ENCODE data around the gene AAGAB. TPM values are rescaled to one million over a fixed set of nuclear protein-coding genes. Genes with fewer than 3 reads are reported as not detected.

Gene AAGAB
- total and polyA plus RNA-seq, 2 donors (not counting 1 experiment from before 2014, with no cell fraction given): 9.4 to 25.0 TPM

DNA sequence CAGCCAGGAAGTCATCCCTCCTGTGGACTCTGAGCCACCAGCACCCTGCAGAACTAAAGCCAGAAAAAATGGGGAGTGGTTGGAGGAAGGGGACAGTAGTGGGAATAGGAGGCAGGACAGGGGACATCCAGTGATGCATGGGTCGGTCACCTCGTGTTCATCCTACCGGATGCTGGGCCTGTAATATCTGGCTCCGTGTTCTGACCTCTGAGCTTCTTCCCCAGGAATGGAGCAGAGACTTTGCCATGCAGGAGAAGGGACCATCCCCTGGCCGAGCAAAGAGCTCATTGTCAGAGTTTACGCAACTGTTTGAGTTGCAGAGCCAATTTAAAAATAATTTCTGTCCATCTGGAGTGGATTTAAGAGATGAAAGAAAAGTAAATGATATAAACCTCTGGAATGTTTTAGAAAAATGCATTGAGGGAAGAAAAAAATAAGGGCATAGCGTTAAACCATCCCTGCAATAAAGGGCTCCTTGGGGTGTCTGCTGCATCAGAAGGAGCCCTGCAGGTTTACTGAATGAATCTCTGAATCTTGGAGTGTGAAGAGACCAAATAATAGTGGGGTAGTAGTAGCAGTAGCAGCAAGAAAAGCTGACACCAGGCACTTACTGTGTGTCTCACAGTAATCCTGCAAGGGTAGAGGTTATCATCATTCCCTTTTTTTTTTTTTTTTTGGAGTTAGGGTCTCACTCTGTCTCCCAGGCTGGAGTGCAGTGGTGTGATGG, 70.9 kb downstream of the AAGAB start:
- CTCF ChIA-PET: no interaction called here
- intact Hi-C loops (cut with micrococcal nuclease): loop anchor here (5.0 kb wide), 1 partner anchor 236 kb away; no protein-coding TSS in a partner anchor
- no peak for TF ChIP-seq EZH2 (IDR thresholded peaks at IDR 0.05; ENCODE audit: borderline replicate concordance, insufficient read depth, low read depth, low read length, poor library complexity, severe bottlenecking)
- TF ChIP-seq, protein P1, sequence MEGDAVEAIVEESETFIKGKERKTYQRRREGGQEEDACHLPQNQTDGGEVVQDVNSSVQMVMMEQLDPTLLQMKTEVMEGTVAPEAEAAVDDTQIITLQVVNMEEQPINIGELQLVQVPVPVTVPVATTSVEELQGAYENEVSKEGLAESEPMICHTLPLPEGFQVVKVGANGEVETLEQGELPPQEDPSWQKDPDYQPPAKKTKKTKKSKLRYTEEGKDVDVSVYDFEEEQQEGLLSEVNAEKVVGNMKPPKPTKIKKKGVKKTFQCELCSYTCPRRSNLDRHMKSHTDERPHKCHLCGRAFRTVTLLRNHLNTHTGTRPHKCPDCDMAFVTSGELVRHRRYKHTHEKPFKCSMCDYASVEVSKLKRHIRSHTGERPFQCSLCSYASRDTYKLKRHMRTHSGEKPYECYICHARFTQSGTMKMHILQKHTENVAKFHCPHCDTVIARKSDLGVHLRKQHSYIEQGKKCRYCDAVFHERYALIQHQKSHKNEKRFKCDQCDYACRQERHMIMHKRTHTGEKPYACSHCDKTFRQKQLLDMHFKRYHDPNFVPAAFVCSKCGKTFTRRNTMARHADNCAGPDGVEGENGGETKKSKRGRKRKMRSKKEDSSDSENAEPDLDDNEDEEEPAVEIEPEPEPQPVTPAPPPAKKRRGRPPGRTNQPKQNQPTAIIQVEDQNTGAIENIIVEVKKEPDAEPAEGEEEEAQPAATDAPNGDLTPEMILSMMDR (IDR thresholded peaks at IDR 0.05): no peak
- no peaks in the 10 kb centered on the region for H3K9me3 ChIP-seq (ENCODE audit: control extremely low read depth in 1 of 3, control insufficient read depth in 2 of 3, insufficient read depth in 1 of 3, low read length in 2 of 3)
- H4K20me1 ChIP-seq (ENCODE audit: control insufficient read depth, insufficient read depth, low read length, poor library complexity, severe bottlenecking): peaks cover 11% of the 10 kb centered on the region
- no peak overlapping the region for H3K4me3 ChIP-seq (ENCODE audit: control extremely low read depth in 1 of 5, extremely low read depth in 1 of 5, insufficient read depth in 1 of 5, low read depth in 2 of 5, low read length in 4 of 5)
- H3K27ac Mint-ChIP-seq: peak overlapping the region; percentile 65
- H3K4me3 Mint-ChIP-seq: no peak overlapping the region
- POLR2A ChIA-PET: no interaction called here
- 98% methylated on average over 7 of the region's 7 CpGs for WGBS (ENCODE audit: insufficient coverage)
- H3K79me2 ChIP-seq (ENCODE audit: control insufficient read depth, insufficient read depth, low read length): no peaks in the 10 kb centered on the region
- ATAC-seq (ENCODE audit: low read depth) (no peak), DNase-seq (no peak)
- peaks cover 1 to 87% of the 10 kb centered on the region in 2 experiments for H3K36me3 ChIP-seq (replicated peaks in 1 of 2; ENCODE audit: control extremely low read depth in 1 of 2, control insufficient read depth in 1 of 2, extremely low read depth in 1 of 2, insufficient read depth in 2 of 2, low read length in 1 of 2)
- H3K27me3 ChIP-seq (replicated peaks in 1 of 4; ENCODE audit: control extremely low read depth in 1 of 4, control insufficient read depth in 3 of 4, insufficient read depth in 4 of 4, low read length in 3 of 4): no peaks in the 10 kb centered on the region
- H2AFZ ChIP-seq (ENCODE audit: insufficient read depth, low read depth, low read length, poor library complexity, severe bottlenecking): no peak overlapping the region
- H3K9me3 Mint-ChIP-seq (ENCODE audit: insufficient read depth): no peaks in the 10 kb centered on the region
- H3K27ac ChIP-seq (ENCODE audit: low read length in 2 of 2): no peak overlapping the region
- H3K4me2 ChIP-seq (replicated peaks; ENCODE audit: low read depth, low read length, poor library complexity, severe bottlenecking): no peak overlapping the region
- H3K9ac ChIP-seq (ENCODE audit: low read length): no peak overlapping the region
- H3K4me1 ChIP-seq (ENCODE audit: control insufficient read depth in 2 of 2, insufficient read depth in 2 of 2, low read length in 2 of 2): peaks cover 0 to 3% of the 10 kb centered on the region in 2 donors
- peaks cover 12% of the 10 kb centered on the region for H3K4me1 Mint-ChIP-seq
- no peaks in the 10 kb centered on the region for H3K27me3 Mint-ChIP-seq

DNA sequence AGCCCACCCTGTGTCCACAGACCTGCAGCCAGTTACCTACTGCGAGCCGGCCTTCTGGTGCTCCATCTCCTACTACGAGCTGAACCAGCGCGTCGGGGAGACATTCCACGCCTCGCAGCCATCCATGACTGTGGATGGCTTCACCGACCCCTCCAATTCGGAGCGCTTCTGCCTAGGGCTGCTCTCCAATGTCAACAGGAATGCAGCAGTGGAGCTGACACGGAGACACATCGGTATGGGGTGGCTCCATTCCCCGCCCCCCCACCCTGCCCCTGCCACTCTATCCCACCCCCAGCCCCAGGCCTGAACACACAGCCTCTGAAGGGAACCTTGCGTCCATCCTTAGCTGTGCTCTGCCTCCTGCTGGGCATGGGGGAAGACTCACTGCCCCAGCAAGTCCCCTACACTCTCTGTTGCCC, 73.2 kb downstream of the AAGAB start:
- CTCF ChIA-PET: interaction anchor here (0.6 to 2.3 kb wide), 3 partner anchors 235 to 1760 kb away, joined by 3 to 11 read pairs (median 3); no protein-coding TSS in a partner anchor
- Histone ChIP-seq H3K79me2 (ENCODE audit: control insufficient read depth, insufficient read depth, low read length) (peaks cover 4% of the 10 kb centered on the region), H3K9me3 (ENCODE audit: control extremely low read depth in 1 of 3, control insufficient read depth in 2 of 3, insufficient read depth in 1 of 3, low read length in 2 of 3) (no peaks in the 10 kb centered on the region), H3K27me3 (replicated peaks in 1 of 4; ENCODE audit: control extremely low read depth in 1 of 4, control insufficient read depth in 3 of 4, insufficient read depth in 4 of 4, low read length in 3 of 4) (no peaks in the 10 kb centered on the region), H3K36me3 (replicated peaks in 1 of 2; ENCODE audit: control extremely low read depth in 1 of 2, control insufficient read depth in 1 of 2, extremely low read depth in 1 of 2, insufficient read depth in 2 of 2, low read length in 1 of 2) (peaks cover 1 to 84% of the 10 kb centered on the region in 2 experiments), H3K4me3 (ENCODE audit: control extremely low read depth in 1 of 5, extremely low read depth in 1 of 5, insufficient read depth in 1 of 5, low read depth in 2 of 5, low read length in 4 of 5) (no peak overlapping the region), H3K9ac (ENCODE audit: low read length) (no peak overlapping the region), H4K20me1 (ENCODE audit: control insufficient read depth, insufficient read depth, low read length, poor library complexity, severe bottlenecking) (peaks cover 27% of the 10 kb centered on the region), H3K27ac (ENCODE audit: low read length in 2 of 2) (no peak overlapping the region), H2AFZ (ENCODE audit: insufficient read depth, low read depth, low read length, poor library complexity, severe bottlenecking) (no peak overlapping the region), H3K4me1 (ENCODE audit: control insufficient read depth in 2 of 2, insufficient read depth in 2 of 2, low read length in 2 of 2) (peaks cover 0 to 3% of the 10 kb centered on the region in 2 donors), H3K4me2 (replicated peaks; ENCODE audit: low read depth, low read length, poor library complexity, severe bottlenecking) (no peak overlapping the region)
- ATAC-seq (ENCODE audit: low read depth): peak; percentile 47
- no peak for DNase-seq
- Mint-ChIP-seq H3K4me3 (no peak overlapping the region), H3K4me1 (peaks cover 21% of the 10 kb centered on the region), H3K27me3 (no peaks in the 10 kb centered on the region), H3K27ac (peak overlapping the region; percentile 46), H3K9me3 (ENCODE audit: insufficient read depth) (no peaks in the 10 kb centered on the region)
- POLR2A ChIA-PET: interaction anchor here (1.4 kb wide), 1 partner anchor 100 kb away, joined by 3 read pairs; no protein-coding TSS in a partner anchor
- intact Hi-C loops (cut with micrococcal nuclease): loop anchor here (5.0 kb wide), 1 partner anchor 234 kb away; no protein-coding TSS in a partner anchor
- TF ChIP-seq EZH2 (IDR thresholded peaks at IDR 0.05; ENCODE audit: borderline replicate concordance, insufficient read depth, low read depth, low read length, poor library complexity, severe bottlenecking): no peak
- TF ChIP-seq, protein P1 (IDR thresholded peaks at IDR 0.05): no peak
- WGBS (ENCODE audit: insufficient coverage): 98% methylated on average over 14 of the region's 15 CpGs

All from B cell (primary cell).